Activated effector memory CD4-positive, alpha-beta T cell treated with Interleukin-2 at 50 U/mL for 16 hours (primary cell): ENCODE data around the gene GABRG3.

Source experiments
- DNase-seq: peaks from one replicate; pipeline ENCODE4 v3.0.0-alpha.2; 2020

GABRG3 gene

DNA sequence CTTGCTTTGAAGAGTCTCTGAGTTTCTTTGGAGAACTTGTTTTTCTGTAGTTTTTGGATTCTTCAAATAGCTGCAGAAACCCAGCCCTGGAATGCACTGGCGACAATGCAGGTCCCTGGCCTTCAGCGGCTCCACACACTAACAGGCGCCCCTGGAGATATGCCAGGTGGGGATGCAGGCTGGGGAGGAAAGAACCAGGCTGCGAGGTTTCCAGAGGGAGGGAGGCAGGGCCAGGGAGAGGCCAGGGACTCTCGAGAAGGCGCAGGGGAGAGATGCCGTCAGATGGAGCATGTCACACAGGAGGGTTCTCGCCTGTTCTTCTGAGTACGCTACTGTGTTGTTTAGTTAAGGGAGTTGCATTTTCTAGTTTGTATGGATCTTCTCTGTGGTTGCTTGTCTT, 283.1 kb downstream of the GABRG3 start:
- no peak for DNase-seq

DNA sequence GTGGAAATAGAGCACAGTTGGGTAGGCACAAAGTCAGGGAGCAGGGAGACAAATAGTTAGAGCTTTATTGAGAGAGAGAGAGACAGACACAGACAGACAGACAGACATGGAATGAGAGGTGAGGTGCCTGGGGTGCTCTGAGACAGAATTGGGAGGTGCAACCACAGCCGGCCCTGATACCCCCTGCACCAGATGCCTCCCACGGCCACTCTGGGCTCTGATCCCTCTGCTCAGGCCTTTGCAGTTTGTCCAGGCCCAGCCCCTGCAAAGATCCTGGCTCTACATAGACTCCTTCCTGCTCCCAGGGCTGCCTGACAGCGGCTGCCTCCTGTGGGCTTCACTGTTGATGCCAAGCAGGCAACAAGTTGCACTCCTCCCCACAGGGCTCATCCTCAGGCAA, 283.8 kb downstream of the GABRG3 start:
- no peak for DNase-seq

- no peak for DNase-seq
Observed at GRCh38 chr15:27256446-27256845, 285.5 kb downstream of the GABRG3 start.

DNA sequence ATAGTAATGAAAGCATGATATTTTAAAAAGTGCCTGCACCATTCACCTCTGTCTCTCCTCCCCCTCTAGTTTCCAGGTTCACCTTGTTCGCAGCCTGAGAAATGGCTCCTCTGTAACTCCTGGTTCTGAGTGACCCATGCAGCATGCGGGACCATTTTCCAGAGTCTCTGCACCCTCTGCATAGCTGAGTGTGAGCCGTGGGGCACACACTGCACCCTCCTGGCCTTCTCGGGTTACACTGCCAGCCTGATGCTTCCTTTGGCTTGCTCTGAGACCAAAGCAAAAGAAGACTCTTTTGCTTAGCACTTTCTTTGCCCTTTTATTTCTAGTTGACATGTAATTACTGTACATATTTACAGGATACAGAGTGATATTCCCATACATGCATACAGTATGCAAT, 287.3 kb downstream of the GABRG3 start:
- DNase-seq: no peak

- no peak for DNase-seq
Observed at GRCh38 chr15:27260523-27260922, 289.5 kb downstream of the GABRG3 start.

- DNase-seq: no peak
Observed at GRCh38 chr15:27268923-27269322, 297.9 kb downstream of the GABRG3 start.

GRCh38 chr15:27271258-27271657, 300.3 kb downstream of the GABRG3 start:
- DNase-seq: no peak

- DNase-seq: no peak
Observed at GRCh38 chr15:27272427-27272826, 301.4 kb downstream of the GABRG3 start.

- no peak for DNase-seq
Observed at GRCh38 chr15:27273506-27273905, 302.5 kb downstream of the GABRG3 start.

- no peak for DNase-seq
Observed at GRCh38 chr15:27278761-27279160, 307.8 kb downstream of the GABRG3 start.

GRCh38 chr15:27292641-27293040, 321.7 kb downstream of the GABRG3 start:
- no peak for DNase-seq

DNA sequence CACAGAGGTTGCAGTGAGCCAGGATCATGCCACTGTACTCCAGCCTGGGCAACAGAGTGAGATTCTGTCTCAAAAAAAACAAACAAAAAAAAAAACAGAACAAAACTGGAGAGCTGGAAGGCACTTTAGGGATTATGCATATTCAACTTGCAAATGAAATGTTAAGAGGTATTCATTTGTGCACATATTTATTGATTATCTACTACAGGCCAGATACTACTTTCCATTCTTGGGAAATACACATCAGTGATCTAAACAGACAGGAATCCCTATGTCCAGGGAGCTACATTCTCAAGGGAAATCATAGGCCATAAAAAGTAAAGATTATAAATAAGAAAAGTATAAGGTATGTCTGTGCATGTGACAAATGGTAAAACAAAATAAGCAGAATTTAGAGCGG, 322.6 kb downstream of the GABRG3 start:
- DNase-seq: no peak

- DNase-seq: no peak
Observed at GRCh38 chr15:27317736-27318135, 346.8 kb downstream of the GABRG3 start.

- no peak for DNase-seq
Observed at GRCh38 chr15:27323801-27324200, 352.8 kb downstream of the GABRG3 start.

DNA sequence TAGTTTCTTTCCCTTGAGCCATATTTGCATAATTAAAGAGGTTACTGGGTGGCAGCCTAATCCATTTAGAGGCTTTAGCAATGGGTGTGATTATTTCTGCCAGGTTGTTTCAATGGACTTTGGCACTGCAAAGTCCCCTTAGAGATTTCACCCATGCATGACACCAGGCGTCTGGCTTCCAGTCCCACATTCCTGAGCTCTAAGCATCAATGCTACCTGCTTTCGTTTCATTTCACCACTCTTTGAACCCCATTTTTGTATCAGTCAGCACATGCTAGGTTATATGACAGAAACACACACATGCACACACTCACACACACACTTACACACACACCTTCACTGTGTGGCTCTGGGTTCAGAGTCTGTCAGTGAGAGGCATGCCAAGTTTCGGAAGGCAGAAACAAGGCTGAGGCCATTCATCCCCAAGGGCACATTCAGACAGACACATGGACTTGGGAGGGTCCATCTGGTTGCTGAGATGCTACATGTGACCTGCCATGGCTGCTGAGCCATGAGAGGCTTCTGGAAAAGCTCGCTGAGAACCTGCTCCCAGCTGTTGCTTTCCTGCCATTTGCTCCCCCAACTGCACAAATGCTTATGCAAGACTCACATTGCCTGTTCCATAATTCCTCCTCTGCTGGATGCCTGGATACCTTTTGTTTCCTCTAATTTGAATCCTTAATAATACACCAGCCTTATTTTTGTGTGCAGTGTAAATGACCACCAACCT, 354.1 kb downstream of the GABRG3 start:
- DNase-seq: no peak

DNA sequence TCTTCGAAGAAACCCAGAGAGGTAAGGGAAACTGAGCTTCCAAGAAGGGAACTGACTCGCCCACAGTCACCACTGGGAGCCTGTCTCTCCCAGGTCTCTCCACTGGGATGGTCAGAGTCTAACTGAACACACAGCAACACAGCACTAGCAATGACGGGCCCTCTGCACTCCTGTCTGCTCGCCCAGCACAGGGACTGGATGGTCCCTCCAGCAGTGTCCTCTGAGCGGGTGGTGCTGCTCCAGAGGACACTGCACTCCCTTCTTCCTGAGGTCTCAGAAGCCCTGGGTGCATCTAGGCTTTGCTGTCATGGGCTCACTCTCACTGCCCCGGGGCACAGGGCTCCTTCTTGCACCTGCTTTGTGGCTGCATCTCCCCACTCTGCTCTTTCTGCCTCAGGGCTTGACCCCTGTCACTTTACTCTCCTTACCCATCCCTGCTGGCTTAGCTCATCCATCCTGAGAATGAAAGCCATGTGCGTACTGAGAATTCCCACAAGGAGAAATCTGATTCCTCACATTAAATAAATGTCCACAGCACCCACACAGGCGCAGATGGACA, 356.6 kb downstream of the GABRG3 start:
- DNase-seq: no peak

- no peak for DNase-seq
Observed at GRCh38 chr15:27328186-27328585, 357.2 kb downstream of the GABRG3 start.

- DNase-seq: no peak
Observed at GRCh38 chr15:27328608-27329007, 357.6 kb downstream of the GABRG3 start.

DNA sequence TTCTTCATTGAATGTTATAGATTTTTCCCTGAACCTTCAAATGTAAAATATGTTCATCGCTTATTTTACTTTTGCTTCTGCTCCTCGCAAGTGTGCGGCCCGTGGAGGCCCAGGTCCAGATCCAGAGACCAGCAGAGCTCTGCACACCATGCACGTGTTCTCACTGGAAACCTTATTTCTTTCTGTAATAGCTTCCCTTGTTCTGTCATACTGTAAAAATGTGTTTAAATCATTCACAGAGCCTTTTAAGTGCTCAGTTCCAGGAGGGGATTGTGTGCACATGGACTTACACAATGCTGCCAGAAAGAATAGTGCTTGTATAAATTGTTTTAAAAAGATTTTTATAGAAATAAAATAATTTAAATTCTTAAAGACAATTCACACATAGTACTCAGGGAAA, 359.3 kb downstream of the GABRG3 start:
- DNase-seq: no peak

DNA sequence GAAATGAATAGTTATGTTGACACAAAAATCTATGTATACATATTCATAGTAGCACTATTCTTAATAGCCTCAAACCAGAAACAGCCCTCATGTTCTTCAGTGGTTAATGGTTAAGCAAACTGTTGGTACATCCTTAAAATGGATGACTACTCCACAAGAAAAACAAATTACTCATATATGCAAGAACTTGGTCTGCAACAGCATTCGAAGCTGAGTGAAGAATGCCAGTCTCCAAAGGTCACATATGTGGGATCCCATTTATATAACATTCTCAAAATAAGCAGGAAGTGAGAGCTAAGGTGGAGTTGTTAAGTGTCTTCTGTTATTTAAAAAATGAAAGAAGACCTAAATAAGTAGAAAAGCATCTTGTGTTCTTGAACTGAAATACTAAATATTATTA, 365.7 kb downstream of the GABRG3 start:
- DNase-seq: no peak

- no peak for DNase-seq
Observed at GRCh38 chr15:27339138-27339537, 368.2 kb downstream of the GABRG3 start.

GRCh38 chr15:27341780-27342343, 370.9 kb downstream of the GABRG3 start:
- DNase-seq: no peak

- DNase-seq: no peak
Observed at GRCh38 chr15:27342991-27343390, 372.0 kb downstream of the GABRG3 start.

DNA sequence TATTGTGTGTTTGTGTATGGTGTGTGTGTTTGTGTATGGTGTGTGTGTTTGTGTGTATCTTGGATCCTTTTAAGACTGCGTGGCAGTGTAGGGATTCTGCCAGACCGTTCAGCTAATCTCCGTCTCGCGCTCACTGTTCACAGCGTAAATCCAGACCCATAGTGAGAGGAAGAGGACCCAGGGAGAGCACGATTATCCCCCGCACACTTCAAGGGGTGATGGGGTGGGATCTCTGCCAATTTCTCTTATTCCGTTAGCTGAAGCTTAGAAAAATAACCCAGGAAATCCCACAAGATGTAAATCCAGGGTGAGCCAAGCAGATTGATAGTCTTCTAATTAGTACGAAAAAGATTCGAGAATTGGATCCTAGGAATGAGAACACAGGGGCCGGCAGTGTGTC, 381.2 kb downstream of the GABRG3 start:
- no peak for DNase-seq

GRCh38 chr15:27353856-27354255, 382.9 kb downstream of the GABRG3 start:
- no peak for DNase-seq
